C1 segment of cervical spinal cord (tissue), 14 donors: Measurements from ENCODE around the gene SCYGR6.

Source experiments
- DNase-seq, 14 donors: peaks; one replicate each; lab custom pipeline; 2025; lab: John Stamatoyannopoulos, UW

Gene SCYGR6

GRCh38 chr2:227713291-227713690, 11.3 kb downstream of the SCYGR6 start:
- no peak for DNase-seq

DNA sequence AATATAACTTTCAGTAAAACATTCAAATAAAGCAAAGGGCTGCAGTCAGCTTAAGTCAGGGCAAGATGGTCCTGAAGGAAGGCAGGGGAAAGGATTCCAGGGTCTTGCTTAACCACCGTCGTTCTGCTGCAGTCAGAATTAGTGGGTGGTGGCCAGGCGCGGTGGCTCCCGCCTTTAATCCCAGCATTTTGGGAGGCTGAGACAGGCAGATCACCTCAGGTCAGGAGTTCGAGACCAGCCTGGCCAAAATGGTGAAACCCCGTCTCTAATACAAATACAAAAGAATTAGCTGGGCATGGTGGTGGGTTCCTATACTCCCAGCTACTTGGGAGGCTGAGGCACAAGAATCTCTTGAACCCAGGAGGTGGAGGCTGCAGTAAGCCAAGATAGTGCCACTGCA, 13.6 kb downstream of the SCYGR6 start:
- DNase-seq = no peak

GRCh38 chr2:227707390-227707789, 17.2 kb downstream of the SCYGR6 start:
- DNase-seq = no peak

DNA sequence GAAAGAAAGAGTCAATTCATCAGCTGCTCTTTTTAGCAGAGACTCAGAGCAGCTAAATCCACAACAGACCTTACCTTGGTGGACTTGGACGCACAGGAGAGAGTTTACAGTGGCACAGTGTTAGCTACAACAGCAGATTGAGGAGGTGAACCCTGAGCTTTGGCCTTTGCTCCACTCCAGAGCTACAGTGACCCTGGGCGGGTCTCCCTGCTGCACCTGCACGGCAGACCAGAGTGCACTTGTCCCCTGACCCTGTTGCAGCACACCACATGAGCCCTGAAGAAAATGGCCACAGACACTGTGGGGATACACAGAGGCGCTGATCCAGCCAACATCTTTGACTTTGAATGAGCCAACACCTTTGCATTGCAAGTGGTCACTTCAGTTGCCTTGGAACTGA, 17.7 kb downstream of the SCYGR6 start:
- no peak for DNase-seq

GRCh38 chr2:227703961-227704360, 20.6 kb downstream of the SCYGR6 start:
- DNase-seq = no peak

DNA sequence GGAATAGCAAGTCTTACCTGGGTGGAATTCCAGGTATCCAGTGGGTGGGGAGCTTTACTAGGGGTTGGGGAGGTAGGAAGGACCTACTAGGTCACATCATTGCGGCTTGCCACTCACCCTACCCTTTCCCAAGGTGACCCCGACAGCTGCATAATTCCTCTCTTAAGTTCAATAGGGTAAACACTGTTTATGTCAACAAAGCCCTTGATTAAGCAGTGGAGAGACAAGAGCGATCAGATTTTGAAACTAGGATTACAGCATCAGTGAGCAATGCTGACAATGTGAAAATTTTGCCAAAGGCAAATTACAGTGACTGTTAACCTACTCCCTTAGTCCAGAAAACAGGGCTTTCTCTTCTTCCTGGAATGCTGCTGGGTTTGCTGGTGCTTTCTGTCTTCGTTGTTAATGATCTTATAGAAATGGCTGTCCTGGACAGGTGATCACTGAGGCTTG, 21.3 kb downstream of the SCYGR6 start:
- no peak for DNase-seq

DNA sequence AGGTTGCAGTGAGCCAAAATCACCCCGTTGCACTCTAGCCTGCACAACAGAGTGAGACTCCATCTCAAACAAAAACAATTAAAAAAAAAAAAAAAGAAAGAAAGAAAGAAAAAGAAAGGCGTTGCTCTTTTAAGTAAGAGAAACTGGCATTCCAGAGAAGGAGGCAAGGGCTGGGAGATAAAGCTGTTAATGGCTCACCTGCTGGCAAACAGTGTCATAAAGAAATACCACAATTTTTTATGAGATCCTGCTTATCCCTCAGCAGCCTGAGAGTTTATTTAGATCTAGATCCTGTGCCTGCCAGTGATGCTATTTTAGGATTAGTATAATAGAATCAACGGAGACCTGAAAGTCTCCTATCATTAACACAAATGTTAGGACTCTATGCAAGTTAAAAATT, 23.0 kb downstream of the SCYGR6 start:
- no peak for DNase-seq

GRCh38 chr2:227696990-227697679, 27.4 kb downstream of the SCYGR6 start:
- no peak for DNase-seq

DNA sequence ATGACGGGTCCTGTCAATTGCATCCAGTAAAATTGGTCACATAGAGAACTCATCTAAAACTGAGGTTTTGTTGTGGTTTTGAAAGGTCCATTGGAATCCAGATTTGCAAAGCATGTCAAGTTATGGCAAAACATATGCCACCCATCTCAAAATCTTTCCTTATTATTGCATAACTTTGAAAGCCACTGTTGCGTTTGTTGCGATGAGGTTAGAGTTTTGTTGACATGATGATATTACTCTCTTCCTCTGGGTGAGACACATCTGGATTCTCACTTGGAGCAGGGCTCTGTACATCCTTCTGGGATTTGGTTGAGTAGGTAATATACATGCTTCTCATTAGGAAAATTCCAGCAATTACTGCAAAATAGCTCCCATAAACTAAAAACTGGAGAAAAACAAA, 37.4 kb downstream of the SCYGR6 start:
- DNase-seq = no peak

DNA sequence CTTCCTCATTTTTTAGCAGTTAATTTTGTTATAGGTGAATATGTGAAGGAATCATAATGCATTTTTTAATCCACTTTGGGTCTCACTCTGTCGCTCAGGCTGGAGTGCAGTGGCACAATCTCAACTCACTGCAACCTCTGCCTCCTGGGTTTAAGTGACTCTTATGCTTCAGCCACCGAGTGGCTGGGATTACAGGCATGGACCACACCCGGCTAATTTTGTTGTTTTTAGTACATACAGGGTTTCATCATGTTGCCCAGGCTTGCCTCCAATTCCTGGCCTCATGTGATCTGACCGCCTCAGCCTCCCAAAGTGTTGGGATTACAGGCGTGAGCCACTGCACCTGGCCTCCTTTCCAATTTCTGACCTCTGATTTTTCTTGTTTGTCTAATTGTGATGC, 40.3 kb downstream of the SCYGR6 start:
- DNase-seq = no peak

DNA sequence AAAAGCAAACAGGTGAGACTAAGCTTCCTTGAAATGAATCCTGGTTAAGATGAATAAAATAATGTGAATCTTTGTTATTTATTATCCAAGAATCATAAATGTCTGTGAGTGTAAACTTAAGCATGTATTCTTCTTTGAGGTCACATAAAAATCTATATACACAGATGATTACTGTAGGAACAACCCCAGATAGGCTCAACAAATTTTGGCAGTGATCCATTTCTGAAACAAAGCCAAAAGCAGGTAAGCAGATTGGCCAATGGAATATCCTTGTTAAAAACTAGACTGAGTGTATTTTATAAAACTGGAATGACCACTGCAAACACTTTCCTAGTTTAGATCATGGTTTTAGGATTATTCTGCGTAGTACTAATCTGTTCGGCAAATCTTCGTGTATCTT, 46.6 kb downstream of the SCYGR6 start:
- DNase-seq = no peak

DNA sequence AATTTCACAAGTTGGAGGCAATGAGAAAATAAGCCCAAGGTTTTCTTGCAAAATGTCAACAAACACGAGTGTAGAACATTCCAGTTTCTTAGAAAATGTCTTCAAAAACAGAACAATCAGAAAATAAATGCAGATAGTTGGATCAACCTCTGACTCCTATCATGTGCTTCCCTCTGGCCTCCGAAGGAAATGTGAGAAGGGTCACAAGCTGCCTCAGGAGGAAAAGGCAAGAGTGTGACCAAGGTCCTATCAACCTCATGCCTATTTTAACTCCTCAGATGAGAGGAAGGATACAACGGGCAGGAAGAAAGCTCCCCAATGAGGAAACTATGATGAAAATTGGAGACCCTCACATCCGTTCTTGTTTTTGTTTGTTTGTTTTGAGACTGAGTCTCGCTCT, 50.1 kb downstream of the SCYGR6 start:
- no peak for DNase-seq
